Measurements from ENCODE around the gene FECH. TPM values are rescaled to one million over a fixed set of nuclear protein-coding genes. Genes with fewer than 3 reads are reported as not detected.
A peak's percentile ranks its signal among the peaks of the same experiment; 100 is the strongest.

FECH gene
- total RNA-seq, 1 experiment from 2014 or later, result 17.1 TPM

DNA sequence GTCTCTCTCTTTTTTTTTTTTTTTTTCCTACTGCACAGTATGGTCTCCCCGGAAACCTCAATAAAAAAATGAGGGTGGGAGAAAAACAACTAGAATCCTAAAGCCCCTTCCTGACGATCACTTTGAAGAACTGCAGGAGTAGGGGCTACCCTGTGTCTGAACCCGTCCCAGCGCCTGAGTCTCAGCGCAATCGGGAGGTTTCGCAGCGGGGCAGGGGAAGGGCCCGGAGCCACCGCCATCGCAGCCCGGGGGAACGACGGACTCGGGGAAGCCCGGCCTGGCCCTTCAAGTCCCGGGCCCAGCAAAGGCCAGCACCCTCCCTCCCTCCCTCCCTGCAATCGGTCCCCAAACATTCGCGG is 34.7 kb upstream of the FECH start:
- Histone ChIP-seq H3K27me3 (replicated peaks; ENCODE audit: control insufficient read depth, insufficient read depth, low read length) (no peaks in the 10 kb centered on the region), H3K36me3 (ENCODE audit: control insufficient read depth, insufficient read depth, low read length) (no peaks in the 10 kb centered on the region), H3K4me3 (ENCODE audit: low read depth, low read length) (peak overlapping the region; percentile 66), H3K9me3 (no peaks in the 10 kb centered on the region), H3K4me1 (no peaks in the 10 kb centered on the region)
- peak overlapping the region; percentile 90 for H3K27ac Mint-ChIP-seq (ENCODE audit: unreplicated experiment)
- H3K9me3 Mint-ChIP-seq (ENCODE audit: unreplicated experiment), result no peaks in the 10 kb centered on the region
- H3K4me1 Mint-ChIP-seq (ENCODE audit: low read depth, unreplicated experiment), result no peaks in the 10 kb centered on the region
- ChIA-PET POLR2A (interaction anchor here (0.6 kb wide), 1 partner anchor 557 kb away, joined by 4 read pairs; no protein-coding TSS in a partner anchor), CTCF (no interaction called here)
- TF ChIP-seq, protein P1, sequence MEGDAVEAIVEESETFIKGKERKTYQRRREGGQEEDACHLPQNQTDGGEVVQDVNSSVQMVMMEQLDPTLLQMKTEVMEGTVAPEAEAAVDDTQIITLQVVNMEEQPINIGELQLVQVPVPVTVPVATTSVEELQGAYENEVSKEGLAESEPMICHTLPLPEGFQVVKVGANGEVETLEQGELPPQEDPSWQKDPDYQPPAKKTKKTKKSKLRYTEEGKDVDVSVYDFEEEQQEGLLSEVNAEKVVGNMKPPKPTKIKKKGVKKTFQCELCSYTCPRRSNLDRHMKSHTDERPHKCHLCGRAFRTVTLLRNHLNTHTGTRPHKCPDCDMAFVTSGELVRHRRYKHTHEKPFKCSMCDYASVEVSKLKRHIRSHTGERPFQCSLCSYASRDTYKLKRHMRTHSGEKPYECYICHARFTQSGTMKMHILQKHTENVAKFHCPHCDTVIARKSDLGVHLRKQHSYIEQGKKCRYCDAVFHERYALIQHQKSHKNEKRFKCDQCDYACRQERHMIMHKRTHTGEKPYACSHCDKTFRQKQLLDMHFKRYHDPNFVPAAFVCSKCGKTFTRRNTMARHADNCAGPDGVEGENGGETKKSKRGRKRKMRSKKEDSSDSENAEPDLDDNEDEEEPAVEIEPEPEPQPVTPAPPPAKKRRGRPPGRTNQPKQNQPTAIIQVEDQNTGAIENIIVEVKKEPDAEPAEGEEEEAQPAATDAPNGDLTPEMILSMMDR (IDR thresholded peaks at IDR 0.05; ENCODE audit: insufficient read depth in 1 of 2, low read depth in 1 of 2, low read length in 1 of 2, severe bottlenecking in 1 of 2, unreplicated experiment in 1 of 2), result no peak
- intact Hi-C loops (cut with micrococcal nuclease; ENCODE audit: unreplicated experiment), result no loop called here
- peaks cover 15% of the 10 kb centered on the region for H3K36me3 Mint-ChIP-seq (ENCODE audit: insufficient read depth, unreplicated experiment)
- no peaks in the 10 kb centered on the region for H3K27me3 Mint-ChIP-seq (ENCODE audit: insufficient read depth, unreplicated experiment)
- BruUV-seq (replicated peaks), result no TSS peak
- no peak for DNase-seq
- H3K4me3 Mint-ChIP-seq (ENCODE audit: unreplicated experiment), result peak overlapping the region; percentile 85

DNA sequence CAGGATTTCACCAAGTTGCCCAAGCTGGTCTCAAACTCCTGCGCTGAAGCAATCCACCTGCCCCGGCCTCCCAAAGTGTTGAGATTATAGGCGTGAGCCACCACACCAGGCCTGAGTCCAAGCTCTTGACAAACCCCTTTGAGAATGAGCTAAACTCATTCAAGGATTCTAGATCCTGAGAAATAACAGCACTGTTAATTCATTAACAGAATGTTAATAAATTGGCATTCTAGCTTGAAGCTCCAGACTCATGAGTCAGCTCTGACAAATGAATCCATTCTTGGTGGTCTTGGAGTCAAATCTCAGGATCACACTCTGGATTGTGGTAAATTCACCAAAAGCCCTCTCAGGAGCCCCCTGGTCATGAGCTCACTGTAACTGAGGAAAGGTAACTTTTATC is 33.4 kb upstream of the FECH start:
- ChIA-PET POLR2A (no interaction called here), CTCF (no interaction called here)
- TF ChIP-seq, protein P1 (IDR thresholded peaks at IDR 0.05; ENCODE audit: insufficient read depth in 1 of 2, low read depth in 1 of 2, low read length in 1 of 2, severe bottlenecking in 1 of 2, unreplicated experiment in 1 of 2), result no peak

DNA sequence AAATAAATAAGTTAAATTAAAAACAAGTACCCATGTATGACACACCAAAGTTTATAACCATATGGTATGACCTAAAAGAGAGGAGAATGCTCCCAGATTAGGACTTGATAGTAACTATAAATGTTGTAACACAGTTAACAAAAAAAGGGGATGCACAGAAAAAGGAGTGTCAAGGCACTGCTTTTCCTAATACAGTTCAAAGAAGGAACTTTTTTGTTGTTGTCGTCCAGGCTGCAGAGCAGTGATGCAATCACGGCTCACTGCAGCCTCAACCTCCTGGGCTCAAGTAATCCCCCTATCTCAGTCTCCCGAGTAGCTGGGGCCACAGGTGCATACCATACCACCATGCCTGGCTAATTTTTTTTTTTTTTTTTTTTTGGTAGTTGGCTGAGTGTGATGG is 32.4 kb upstream of the FECH start:
- no peak for DNase-seq
- TF ChIP-seq, protein P1 (IDR thresholded peaks at IDR 0.05; ENCODE audit: insufficient read depth in 1 of 2, low read depth in 1 of 2, low read length in 1 of 2, severe bottlenecking in 1 of 2, unreplicated experiment in 1 of 2), result no peak
- no TSS peak for BruUV-seq (replicated peaks)
- H3K4me1 Mint-ChIP-seq (ENCODE audit: low read depth, unreplicated experiment), result no peaks in the 10 kb centered on the region
- H3K27me3 Mint-ChIP-seq (ENCODE audit: insufficient read depth, unreplicated experiment), result no peaks in the 10 kb centered on the region
- Histone ChIP-seq H3K36me3 (ENCODE audit: control insufficient read depth, insufficient read depth, low read length) (no peaks in the 10 kb centered on the region), H3K9me3 (no peaks in the 10 kb centered on the region), H3K4me3 (ENCODE audit: low read depth, low read length) (no peak overlapping the region), H3K4me1 (no peaks in the 10 kb centered on the region), H3K27me3 (replicated peaks; ENCODE audit: control insufficient read depth, insufficient read depth, low read length) (no peaks in the 10 kb centered on the region)
- intact Hi-C loops (cut with micrococcal nuclease; ENCODE audit: unreplicated experiment), result no loop called here
- ChIA-PET POLR2A (no interaction called here), CTCF (no interaction called here)
- no peaks in the 10 kb centered on the region for H3K9me3 Mint-ChIP-seq (ENCODE audit: unreplicated experiment)
- H3K36me3 Mint-ChIP-seq (ENCODE audit: insufficient read depth, unreplicated experiment), result peaks cover 28% of the 10 kb centered on the region
- H3K4me3 Mint-ChIP-seq (ENCODE audit: unreplicated experiment), result no peak overlapping the region
- no peak overlapping the region for H3K27ac Mint-ChIP-seq (ENCODE audit: unreplicated experiment)

More for the DNA sequence above, 33.4 kb upstream of the FECH start:
- no peaks in the 10 kb centered on the region for H3K36me3 ChIP-seq (ENCODE audit: control insufficient read depth, insufficient read depth, low read length)
- no peaks in the 10 kb centered on the region for H3K4me1 ChIP-seq
- DNase-seq, result no peak
- no peaks in the 10 kb centered on the region for H3K27me3 Mint-ChIP-seq (ENCODE audit: insufficient read depth, unreplicated experiment)
- no peaks in the 10 kb centered on the region for H3K27me3 ChIP-seq (replicated peaks; ENCODE audit: control insufficient read depth, insufficient read depth, low read length)
- no peak overlapping the region for H3K27ac Mint-ChIP-seq (ENCODE audit: unreplicated experiment)
- BruUV-seq (replicated peaks), result no TSS peak
- intact Hi-C loops (cut with micrococcal nuclease; ENCODE audit: unreplicated experiment), result no loop called here
- no peak overlapping the region for H3K4me3 ChIP-seq (ENCODE audit: low read depth, low read length)
- H3K4me1 Mint-ChIP-seq (ENCODE audit: low read depth, unreplicated experiment), result no peaks in the 10 kb centered on the region
- no peak overlapping the region for H3K4me3 Mint-ChIP-seq (ENCODE audit: unreplicated experiment)
- peaks cover 24% of the 10 kb centered on the region for H3K36me3 Mint-ChIP-seq (ENCODE audit: insufficient read depth, unreplicated experiment)
- H3K9me3 Mint-ChIP-seq (ENCODE audit: unreplicated experiment), result no peaks in the 10 kb centered on the region
- no peaks in the 10 kb centered on the region for H3K9me3 ChIP-seq

All from Caco-2 (cell line).